ENCODE measurements around the gene TFCP2. TPM values are rescaled to one million over a fixed set of nuclear protein-coding genes. Genes with fewer than 3 reads are reported as not detected.
A peak's percentile ranks its signal among the peaks of the same experiment; 100 is the strongest.

Gene TFCP2
- total RNA-seq, 4 donors from 2014 or later, result 13.5 to 20.5 (median 15.4) TPM

GRCh38 chr12:51177897-51178296, 5.0 kb upstream of the TFCP2 start:
- DNase-seq, result no peak
- in situ Hi-C loops (cut with MboI; ENCODE audit: low pct_ligation_motif_present in 1 of 4, low pct_unique_long_range_greater_than_20kb in 1 of 4, low sequenced_read_pairs in 3 of 4), result no loop called here
- no peaks in the 10 kb centered on the region for H3K36me3 ChIP-seq
- intact Hi-C loops (cut with DNase I; ENCODE audit: low total_unique reads), result no loop called here
- TF ChIP-seq CTCF (IDR thresholded peaks at IDR 0.05), result no peak
- no peak for TF ChIP-seq EP300 (IDR thresholded peaks at IDR 0.05; ENCODE audit: low read depth)
- TF ChIP-seq POLR2AphosphoS5 (IDR thresholded peaks at IDR 0.05), result no peak
- no peak for TF ChIP-seq POLR2A (IDR thresholded peaks at IDR 0.05)
- H3K27ac ChIP-seq, result no peak overlapping the region
- no peaks in the 10 kb centered on the region for H3K27me3 ChIP-seq
- no peak overlapping the region for H3K4me3 ChIP-seq
- H3K4me1 ChIP-seq, result peaks cover 0 to 3% (median 0%) of the 10 kb centered on the region in 4 donors
- H3K9me3 ChIP-seq, result no peaks in the 10 kb centered on the region
- 55 to 76% methylated on average over 1 to 2 of the region's 2 CpGs for WGBS, 2 donors (ENCODE audit: low coverage in 1 of 2)

- Histone ChIP-seq H3K4me1 (peaks cover 0 to 25% (median 17%) of the 10 kb centered on the region in 4 donors), H3K27me3 (no peaks in the 10 kb centered on the region), H3K9me3 (no peaks in the 10 kb centered on the region), H3K27ac (no peak overlapping the region), H3K4me3 (no peak overlapping the region), H3K36me3 (no peaks in the 10 kb centered on the region)
- DNase-seq, result no peak
- in situ Hi-C loops (cut with MboI; ENCODE audit: low pct_ligation_motif_present in 1 of 4, low pct_unique_long_range_greater_than_20kb in 1 of 4, low sequenced_read_pairs in 3 of 4), result no loop called here
- intact Hi-C loops (cut with DNase I; ENCODE audit: low total_unique reads), result no loop called here
- 71 to 83% methylated on average over 1 of the region's 1 CpG for WGBS, 2 donors (ENCODE audit: low coverage in 1 of 2)
- no peak for TF ChIP-seq CTCF (IDR thresholded peaks at IDR 0.05)
- TF ChIP-seq EP300 (IDR thresholded peaks at IDR 0.05; ENCODE audit: low read depth), result no peak
These were observed 1.6 kb upstream of the TFCP2 start for GRCh38 chr12:51174501-51174900.

GRCh38 chr12:51171884-51172514, 936 bp downstream of the TFCP2 start:
- Histone ChIP-seq H3K27ac (peak overlapping the region; percentile 94 to 99 (median 96)), H3K9me3 (no peaks in the 10 kb centered on the region), H3K27me3 (no peaks in the 10 kb centered on the region), H3K36me3 (no peaks in the 10 kb centered on the region), H3K4me1 (peaks cover 0 to 26% (median 17%) of the 10 kb centered on the region in 4 donors), H3K4me3 (peak overlapping the region; percentile 65 to 86 (median 74))
- 3% methylated on average over 12 to 16 of the region's 16 CpGs for WGBS, 2 donors (ENCODE audit: low coverage in 1 of 2)
- intact Hi-C loops (cut with DNase I; ENCODE audit: low total_unique reads) (no loop called here), in situ Hi-C loops (cut with MboI; ENCODE audit: low pct_ligation_motif_present in 1 of 4, low pct_unique_long_range_greater_than_20kb in 1 of 4, low sequenced_read_pairs in 3 of 4) (no loop called here)
- peak; percentile 24 for DNase-seq
- TF ChIP-seq CTCF (IDR thresholded peaks at IDR 0.05) (no peak), EP300 (IDR thresholded peaks at IDR 0.05; ENCODE audit: low read depth) (no peak), POLR2AphosphoS5 (IDR thresholded peaks at IDR 0.05) (no peak), POLR2A (IDR thresholded peaks at IDR 0.05) (no peak)

- peaks cover 0 to 4% (median 0%) of the 10 kb centered on the region in 4 donors for H3K4me1 ChIP-seq
- intact Hi-C loops (cut with DNase I; ENCODE audit: low total_unique reads), result no loop called here
- 75 to 83% methylated on average over 2 to 3 of the region's 3 CpGs for WGBS, 2 donors (ENCODE audit: low coverage in 1 of 2)
- DNase-seq, result no peak
- no peaks in the 10 kb centered on the region for H3K36me3 ChIP-seq
- TF ChIP-seq EP300 (IDR thresholded peaks at IDR 0.05; ENCODE audit: low read depth), result no peak
- no peaks in the 10 kb centered on the region for H3K9me3 ChIP-seq
- no peak overlapping the region for H3K27ac ChIP-seq
- no peaks in the 10 kb centered on the region for H3K27me3 ChIP-seq
- H3K4me3 ChIP-seq, result no peak overlapping the region
- in situ Hi-C loops (cut with MboI; ENCODE audit: low pct_ligation_motif_present in 1 of 4, low pct_unique_long_range_greater_than_20kb in 1 of 4, low sequenced_read_pairs in 3 of 4), result no loop called here
These were observed 9.1 kb downstream of the TFCP2 start for GRCh38 chr12:51163795-51164194.

- no peak overlapping the region for H3K27ac ChIP-seq
- 99 to 100% methylated on average over 2 to 6 of the region's 6 CpGs for WGBS, 2 donors (ENCODE audit: low coverage in 1 of 2)
- no peak overlapping the region for H3K4me3 ChIP-seq
- H3K9me3 ChIP-seq, result no peaks in the 10 kb centered on the region
- H3K27me3 ChIP-seq, result no peaks in the 10 kb centered on the region
- intact Hi-C loops (cut with DNase I; ENCODE audit: low total_unique reads) (no loop called here), in situ Hi-C loops (cut with MboI; ENCODE audit: low pct_ligation_motif_present in 1 of 4, low pct_unique_long_range_greater_than_20kb in 1 of 4, low sequenced_read_pairs in 3 of 4) (no loop called here)
- H3K4me1 ChIP-seq, result peaks cover 0 to 4% (median 0%) of the 10 kb centered on the region in 4 donors
- no peak for TF ChIP-seq CTCF (IDR thresholded peaks at IDR 0.05)
- no peak for TF ChIP-seq POLR2AphosphoS5 (IDR thresholded peaks at IDR 0.05)
- TF ChIP-seq POLR2A (IDR thresholded peaks at IDR 0.05), result no peak
- no peak for TF ChIP-seq EP300 (IDR thresholded peaks at IDR 0.05; ENCODE audit: low read depth)
- H3K36me3 ChIP-seq, result no peaks in the 10 kb centered on the region
- DNase-seq, result no peak
These were observed 10.7 kb downstream of the TFCP2 start for GRCh38 chr12:51162217-51162616.

All from transverse colon (tissue), 4 donors.